GM21526 (cell line): ENCODE measurements around the gene SLC35F3.

Source experiments
- ATAC-seq: cut with Tn5 transposase; IDR thresholded peaks from one replicate; pipeline ENCODE4 v1.9.1; 2021; ENCODE audit warnings: moderate library complexity; ENCODE audit not compliant: unreplicated experiment, low FRiP score

Gene SLC35F3

DNA sequence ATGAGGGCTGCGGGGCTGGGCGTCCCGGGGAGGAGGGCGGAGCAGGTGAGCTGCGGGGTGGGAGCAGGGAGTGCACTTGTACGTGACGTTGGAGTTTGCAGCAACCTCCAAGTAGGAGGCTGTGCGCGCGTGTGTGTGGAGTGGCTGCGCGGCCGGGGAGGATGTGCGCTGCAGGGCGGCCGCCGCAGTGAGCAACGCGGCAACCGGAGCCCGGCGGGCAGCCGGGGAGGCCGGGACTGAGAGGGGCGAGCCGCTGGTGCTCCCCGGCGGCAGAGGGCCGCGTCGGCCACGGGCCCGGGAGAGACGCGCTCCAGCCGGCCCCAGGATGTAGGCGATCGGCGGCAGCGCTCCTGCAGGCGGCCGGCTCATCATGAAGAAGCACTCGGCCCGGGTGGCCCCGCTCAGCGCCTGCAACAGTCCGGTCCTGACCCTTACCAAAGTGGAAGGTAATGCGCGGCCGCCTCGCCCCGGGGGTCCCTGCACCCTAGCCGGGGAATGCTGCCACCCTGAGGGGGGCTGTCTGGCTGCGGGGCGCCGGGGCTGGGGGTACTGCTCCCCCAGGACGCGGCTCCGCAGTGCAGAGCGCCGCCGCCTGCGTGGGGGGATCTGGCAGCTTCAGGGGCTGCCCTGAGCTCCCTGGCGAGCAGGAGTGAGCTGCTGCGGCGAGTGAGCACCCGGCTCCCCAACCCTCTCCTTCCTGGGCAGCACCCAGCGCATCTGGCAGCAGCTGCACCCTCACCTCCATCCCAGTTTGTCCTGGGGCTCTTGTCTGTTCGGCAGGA lies 309.8 kb downstream of the SLC35F3 start:
- no peak for ATAC-seq

DNA sequence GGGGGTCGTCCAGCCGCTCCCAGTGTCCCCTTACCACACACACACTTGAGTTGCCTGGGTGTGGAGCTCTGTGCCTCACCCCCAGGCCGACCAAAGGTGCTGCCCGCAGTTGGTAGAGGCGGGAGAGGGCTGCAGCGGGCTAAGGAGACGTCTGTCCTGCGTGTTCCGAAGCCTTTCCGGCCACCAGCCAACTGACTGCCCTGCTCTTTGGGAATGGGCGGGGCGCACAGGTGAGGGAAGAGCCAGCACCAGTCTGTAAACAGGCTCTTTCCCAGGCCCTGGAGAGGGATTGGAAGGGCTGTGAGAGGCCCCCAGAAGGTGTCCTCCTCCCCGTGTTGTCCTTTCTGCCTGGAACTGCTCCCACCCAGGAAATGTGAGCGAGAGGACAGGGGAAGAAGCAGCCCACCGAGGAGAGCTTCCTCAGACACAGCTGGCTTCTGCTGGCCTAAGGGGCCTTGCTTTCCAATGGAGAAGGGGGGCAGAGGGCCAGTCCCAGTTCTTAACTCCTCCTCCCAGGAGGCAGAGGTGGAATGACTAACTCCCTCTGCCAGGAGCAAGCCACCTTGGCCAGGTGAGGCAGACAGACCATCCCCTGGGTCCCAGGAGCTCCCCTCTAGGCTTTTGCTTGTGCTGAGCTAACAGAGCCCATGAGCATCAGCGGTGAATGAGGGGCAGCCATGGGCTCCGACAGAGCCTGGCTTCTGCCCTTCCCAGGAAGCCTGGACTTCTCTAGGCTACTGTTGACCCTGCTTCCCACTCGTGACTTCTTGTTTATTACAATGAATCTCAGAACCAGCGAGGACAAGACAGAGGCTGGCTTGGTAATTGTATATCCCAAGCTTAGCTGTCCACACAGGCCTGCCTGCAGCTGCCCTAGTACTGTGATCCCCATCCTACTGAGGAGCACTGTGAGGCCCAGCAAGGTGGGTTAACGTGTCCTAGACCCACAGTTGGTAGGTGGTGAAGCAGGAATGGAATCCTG lies 310.7 kb downstream of the SLC35F3 start:
- no peak for ATAC-seq

DNA sequence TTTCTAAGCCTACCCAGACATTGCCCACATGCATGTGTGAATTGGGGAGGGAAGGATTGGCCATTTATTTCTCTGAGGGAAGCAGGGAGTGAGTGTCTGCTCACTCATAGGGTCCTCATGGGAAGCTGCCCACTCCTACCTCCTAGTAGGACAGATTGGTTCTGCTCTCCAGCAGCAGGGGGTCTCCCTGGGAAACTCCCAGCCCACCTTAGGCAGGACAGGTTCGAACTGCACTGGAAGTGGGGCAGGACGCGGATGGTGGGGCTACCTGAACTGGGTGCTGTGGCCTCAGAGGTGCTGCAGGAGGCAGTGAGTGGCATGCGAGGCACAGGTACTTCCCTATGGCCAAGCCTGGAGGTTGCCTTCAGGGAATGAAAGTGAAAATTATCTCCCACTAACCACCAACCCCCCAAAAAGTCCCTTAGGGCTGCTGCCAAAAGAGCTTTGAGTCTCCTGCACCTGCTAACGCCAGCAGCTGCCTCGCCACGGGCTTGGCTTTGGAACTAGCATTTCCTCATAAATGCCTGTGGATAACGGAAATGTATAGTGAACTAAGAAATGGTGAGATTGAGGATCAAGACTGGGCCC lies 311.7 kb downstream of the SLC35F3 start:
- no peak for ATAC-seq

DNA sequence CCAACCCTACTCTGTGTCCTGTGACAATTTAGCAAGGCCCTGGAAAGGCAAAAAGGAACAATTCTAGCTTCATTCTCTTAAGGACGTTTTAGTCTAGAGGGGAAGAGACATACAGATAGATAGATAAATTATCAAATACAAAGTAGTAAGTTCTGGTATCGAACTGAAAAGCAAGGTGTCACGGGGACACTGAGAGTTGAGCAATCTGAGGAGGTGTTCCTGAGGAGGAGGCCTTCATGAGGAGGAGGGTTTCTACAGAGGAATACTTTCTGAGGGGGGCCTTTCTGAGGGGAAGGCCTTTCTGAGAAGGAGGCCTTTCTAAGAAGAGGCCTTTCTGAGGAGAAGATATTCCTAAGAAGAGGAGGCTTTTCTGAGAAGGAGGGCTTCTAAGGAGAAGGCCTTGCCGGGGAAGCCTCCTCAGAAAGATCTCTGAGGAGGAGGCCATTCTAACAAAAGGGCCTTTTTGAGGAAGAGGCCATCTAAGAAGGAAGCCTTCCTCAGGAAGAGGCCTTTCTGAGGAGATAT lies 312.9 kb downstream of the SLC35F3 start:
- no peak for ATAC-seq

DNA sequence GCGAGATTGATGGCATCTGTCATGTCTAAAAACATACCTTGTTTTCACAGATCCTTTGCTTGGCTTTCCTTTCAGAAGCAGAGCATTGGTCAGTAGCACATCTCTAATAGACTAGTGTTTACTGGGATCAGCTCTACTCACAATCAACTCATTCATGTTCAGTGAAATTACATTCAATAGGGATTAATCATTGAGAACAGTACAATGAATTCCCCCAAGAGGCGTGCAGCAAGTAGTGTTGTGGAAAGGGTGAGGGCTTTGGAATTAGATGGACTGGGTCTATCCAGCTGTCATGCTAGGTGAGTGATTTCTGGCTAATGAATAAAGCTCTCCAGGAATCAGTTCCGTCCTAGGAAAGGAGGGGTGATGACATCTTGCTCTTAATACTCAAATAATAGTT lies 313.6 kb downstream of the SLC35F3 start:
- ATAC-seq = no peak

DNA sequence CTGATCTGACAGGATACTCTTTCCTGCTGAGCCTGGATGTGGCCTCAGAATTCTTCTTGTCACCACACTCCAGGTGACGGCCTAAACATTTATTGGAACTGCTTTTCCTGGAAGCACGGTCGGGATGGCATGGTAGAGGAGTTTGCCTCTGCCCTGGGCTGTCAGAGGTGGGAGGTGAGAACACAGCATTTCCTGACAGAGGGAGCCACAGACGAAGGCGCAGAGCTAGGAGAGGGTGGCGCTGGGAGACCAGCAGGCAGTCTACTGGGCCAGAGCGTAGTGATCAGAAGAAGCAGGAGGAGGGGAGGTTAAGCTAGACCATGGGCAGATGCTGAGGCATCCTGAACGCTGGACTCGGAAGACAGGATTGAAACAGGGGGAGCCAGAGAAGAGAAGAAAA lies 315.2 kb downstream of the SLC35F3 start:
- no peak for ATAC-seq

DNA sequence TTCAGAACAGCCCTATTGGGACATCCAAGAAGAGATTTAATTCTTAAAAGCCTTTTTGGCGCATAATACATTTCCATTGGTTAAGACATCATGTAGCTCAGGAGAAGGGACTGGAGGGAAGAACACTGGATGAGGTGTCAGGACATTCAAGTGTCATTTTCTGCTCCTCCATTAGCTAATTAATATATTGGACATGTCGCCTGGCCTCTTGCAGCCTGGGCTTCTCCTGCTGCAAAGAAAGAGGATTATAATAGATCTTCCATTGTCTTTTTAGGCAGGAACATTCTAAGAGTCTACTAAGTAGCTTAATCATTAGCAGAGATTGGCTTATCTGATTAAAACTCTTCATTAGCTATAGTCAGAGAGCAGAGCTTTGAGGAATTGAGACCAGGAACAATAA lies 317.1 kb downstream of the SLC35F3 start:
- no peak for ATAC-seq

DNA sequence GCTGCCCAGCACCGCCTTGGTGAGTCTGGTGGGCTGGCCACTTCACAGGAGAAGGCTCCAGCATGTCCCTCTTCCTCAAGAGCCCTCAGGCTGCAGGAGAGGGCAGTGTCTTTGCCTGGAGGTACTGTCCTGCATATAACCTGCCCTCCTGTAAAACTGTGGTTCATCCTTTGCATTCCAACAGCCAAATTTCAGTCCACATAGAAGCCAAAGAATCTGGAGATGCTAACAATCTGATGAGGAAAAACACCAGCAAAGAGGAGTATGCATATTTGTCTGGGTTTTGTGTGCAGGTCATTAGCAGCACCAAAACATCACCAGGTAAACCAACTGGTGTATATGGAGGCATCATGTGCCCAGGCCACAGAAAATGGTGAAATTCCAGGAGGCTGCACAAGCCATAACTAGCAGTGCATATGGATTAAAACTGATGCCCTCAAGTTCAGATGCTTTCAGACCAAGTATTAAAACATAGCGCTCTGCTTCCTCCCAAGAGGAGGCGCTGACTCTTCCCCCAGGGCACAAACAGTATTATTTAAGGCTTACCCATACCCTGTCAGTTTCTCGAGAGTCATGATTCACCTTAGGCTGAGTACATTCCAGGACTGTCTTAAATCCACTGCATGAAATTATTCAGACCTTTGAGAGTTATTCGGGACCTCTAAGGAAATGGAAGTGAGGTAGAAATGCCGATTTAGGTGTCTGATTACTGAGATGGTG lies 318.2 kb downstream of the SLC35F3 start:
- no peak for ATAC-seq

DNA sequence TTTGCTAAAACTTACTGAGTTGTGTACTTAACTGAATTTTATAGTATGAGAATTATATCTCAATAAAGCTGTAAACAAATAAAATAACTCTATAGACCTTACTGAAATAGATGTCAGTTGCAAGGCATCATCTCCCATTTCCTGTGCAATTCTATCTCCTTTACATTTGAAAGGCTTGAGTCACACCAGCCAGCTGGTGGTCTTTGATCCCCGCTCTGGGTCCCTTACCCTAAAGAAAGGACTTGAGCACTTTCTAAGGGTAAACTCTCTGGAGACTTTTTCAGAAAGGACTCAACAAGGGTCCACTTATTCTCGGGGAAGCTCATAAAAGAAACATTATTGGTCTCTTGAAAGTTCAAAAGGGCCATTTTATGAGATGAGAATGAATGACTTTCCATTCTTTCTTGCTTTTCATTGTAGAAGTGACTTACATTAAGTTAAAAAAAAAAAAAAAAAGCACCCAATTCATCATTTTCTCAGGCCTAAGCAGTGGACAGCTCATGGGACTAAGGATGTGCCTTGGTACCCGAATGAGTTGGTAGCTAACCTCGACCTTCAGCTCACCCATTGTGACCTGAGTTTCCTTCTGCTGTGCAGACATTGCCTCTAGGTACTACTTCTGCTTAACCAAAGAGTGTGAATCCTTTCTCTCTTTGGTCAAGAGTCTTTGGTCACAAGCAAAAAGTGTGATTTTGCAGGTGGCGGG lies 321.8 kb downstream of the SLC35F3 start:
- ATAC-seq = no peak

DNA sequence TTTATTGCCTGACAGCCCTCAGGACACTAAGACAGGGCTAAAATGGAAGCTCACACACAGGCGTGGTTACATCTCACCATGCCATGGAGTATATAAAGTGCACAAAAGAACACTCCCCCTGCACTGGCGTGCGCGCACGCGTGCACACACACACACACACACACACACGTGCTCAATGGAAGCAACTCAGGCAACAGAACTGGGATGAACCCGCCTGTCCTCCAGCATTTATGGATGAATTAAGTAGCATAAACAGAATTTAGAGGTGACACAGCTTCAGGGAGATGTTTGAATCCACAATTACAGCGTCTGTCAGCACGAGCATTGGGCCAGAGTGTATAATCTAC lies 322.3 kb downstream of the SLC35F3 start:
- ATAC-seq = no peak

DNA sequence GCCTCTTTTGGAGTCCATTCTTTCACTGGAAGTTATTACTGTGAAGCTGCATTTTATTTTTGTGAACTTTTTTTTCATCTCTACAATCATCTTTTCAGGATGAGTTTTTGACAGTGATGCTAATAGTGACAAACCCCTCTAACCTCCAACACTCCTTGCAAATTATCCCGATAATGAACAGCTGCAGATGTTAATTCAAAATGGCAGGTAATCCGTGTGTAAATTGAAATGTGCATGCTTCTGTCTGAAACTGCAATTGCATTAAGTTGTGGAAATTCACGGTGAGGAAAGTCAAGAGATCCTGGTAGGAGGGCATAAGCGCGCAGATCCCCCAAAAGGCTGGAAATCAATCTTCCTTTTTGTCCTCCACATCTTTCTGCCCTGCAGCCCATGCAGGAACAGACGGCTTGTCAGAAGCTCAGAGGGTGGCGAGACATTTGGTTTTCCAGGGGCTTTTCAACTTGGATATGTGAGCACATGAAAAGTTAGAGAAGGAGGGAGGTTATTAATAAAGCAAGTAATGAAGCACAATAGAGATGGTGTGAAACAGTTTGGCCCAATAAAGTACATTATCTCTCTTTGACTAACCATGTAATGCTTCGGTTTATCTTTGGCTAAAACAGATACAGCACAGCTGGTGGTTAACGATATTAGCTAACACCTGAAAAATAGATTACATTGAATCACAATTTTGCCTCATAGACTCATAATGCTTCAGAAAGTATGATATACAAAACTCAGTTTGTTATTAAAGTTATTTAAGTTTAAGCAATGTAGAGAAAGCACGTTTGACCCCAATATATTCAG lies 325.3 kb downstream of the SLC35F3 start:
- ATAC-seq = no peak

DNA sequence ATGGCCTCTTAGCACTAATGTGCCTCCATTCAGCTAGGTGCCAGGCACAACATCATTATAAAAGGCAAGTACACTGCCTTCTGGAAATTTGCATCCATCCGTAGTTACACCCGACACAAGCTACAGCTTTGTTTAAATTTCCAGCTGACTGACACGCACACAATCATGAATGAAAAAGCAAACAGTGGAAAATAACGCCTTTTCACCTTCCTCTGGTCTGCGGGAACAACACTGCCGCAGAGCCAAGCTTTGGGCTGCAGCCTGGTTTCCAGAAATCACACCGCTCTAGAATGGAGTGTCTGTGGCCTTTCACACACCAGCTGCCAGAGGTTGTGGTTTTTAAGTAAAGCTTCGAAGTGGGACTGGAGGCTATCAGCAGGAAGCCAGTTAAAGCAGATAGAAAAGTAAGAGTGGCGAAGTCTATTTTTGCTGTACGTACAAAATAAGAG lies 326.0 kb downstream of the SLC35F3 start:
- peak; percentile 53 for ATAC-seq

DNA sequence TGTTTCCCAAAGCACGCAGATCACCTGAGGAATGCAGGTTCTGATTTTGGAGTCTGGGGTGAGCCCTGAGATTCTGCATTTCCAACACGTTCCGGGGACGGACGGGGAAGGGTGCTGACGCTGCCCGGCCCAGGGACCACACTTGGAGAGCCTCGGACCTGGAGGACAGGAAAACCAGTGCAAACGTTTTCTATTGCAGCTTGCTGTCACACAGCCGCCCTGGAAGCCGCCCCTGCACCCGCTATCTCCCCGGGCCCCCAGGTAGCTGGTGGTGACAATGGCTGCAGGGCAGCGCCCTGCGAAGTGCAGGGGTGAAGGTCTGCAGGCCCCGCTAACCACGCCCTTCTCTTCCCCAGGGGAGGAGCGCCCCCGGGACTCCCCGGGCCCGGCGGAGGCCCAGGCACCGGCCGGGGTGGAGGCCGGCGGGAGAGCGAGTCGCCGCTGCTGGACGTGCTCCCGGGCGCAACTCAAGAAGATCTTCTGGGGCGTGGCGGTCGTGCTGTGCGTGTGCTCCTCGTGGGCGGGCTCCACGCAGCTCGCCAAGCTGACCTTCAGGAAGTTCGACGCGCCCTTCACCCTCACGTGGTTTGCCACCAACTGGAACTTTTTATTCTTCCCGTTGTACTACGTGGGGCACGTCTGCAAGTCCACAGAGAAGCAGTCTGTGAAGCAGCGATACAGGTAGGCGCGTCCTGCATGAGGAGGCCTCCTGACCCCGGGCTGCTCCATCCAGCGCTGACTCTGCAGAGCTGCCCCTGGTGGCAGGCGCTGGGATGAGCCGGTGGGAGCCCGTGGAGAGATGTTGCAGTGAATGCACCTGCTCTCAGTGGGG lies 326.8 kb downstream of the SLC35F3 start:
- peak; percentile 15 for ATAC-seq

DNA sequence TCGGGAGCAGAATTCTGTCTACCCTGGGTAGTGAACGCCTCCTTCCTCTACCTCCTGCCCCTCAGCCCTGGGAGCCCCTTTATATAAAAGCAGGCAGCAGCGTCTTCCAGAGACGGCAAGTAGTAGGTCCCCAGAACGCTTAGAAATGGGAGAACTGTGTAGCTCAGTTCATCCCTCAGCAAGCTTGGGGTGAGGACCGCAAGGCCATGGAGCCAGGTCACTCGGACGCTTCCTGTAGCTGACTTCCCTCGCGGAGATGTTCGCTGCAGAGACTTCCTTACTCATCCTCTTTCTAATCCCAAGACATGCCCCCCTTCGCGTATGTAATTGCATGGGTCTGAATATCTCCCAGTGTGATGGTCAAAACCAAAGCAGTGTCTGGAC lies 327.4 kb downstream of the SLC35F3 start:
- ATAC-seq = no peak

DNA sequence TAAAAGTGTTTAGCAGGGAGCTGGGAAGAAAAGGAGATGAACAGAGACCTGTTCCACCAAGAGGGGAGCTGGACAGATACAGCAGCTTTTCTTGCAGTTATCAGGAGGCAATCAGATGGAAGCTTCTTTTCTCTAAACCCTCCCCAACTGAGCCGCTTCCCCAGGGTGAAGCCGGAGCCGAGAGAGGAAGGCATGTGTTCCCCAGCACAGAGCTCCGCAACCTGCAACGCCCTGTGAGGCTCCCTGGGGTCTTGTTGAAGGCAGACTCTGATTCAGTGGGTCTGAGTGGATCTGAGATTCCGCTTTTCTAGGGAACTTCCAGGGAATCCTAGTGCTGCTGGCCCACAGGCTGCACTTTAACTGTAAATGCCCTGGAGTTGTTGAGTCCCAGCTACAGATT lies 329.7 kb downstream of the SLC35F3 start:
- no peak for ATAC-seq

DNA sequence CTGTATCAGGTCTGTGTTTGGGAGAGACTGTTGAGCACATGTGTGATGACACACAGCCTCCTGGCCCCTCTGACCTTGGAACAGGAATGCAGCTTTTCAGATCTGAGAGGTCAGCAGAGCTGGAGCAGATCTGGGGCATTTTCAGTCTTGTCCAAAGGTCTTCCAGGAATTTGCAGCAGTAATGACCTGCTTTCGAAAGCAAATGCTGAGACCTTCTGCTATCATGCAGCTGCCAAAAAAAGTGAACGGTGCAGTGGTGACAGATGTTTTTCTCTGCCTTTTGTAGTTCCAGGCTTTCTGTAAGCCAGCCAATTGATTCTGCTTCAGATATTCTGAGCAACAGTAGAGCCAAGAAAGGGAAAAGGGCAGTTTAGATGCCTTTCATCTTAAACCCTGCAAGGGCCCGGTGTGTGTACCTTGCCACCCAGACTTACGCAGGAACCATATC lies 331.0 kb downstream of the SLC35F3 start:
- no peak for ATAC-seq

DNA sequence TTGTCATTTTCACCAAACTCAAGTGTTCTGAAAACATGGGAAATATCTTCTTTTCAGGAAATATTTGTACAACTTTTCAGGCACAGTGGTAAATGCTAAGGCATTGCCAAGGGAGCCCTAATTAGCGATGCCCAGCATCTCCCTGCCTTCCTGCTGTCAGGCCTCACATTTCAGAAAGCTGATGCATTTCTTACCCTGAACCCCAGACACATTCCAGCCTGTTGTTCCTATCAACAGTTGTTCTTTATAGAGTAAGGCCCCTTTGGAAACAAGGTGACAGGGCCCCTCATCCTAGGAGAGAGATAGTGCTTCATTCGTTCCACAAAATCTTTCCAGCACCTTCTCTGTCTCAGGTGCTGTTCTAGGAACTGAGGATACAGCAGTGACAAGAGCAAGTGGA lies 332.9 kb downstream of the SLC35F3 start:
- ATAC-seq = no peak

DNA sequence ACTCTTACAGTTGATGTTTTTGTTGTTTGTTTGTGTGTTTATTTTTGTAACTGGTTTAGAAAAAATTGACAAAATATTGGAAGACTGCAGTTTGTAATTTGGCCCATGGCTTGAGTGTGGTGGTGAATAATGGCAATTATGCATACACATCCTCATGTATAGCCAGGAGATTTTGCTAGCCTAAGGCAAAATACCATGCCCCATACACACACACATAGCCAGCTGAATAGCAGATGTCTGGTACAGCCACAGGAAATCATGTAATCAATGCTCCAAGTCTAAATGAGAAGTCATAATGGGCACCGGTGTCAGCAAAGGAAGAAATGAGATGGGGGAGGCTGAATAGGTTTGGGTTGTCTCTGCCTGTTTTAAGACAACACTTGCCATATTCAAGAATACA lies 333.6 kb downstream of the SLC35F3 start:
- no peak for ATAC-seq
